ENCODE results near the gene CNGA4.

DNA sequence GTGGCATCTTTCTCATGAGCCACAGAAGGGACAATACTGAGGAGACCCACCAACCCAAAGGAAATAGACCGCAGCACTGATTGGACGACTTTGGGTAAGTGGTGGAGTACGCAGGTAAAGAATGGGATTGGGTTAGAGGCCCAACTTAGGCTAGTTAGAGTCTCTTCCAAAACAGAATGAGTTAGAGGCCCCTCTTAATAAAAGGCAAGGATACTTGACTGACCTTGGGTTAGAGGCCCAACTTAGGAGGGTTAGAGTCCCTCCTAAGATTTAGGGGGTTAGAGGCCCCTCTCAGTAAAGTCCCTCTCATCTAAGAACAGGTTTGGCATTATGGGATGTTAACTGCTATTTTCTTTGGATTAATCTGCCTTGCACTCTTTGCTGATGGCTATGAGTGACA, 45.4 kb downstream of the CNGA4 start:
- TF ChIP-seq POLR2AphosphoS5 (IDR thresholded peaks at IDR 0.05; ENCODE audit: low read depth, low read length) (no peak), POLR2A (IDR thresholded peaks at IDR 0.05; ENCODE audit: low read depth, low read length) (no peak), PAX5 (IDR thresholded peaks at IDR 0.05; ENCODE audit: insufficient read depth, low read length, severe bottlenecking) (no peak), TAF1 (IDR thresholded peaks at IDR 0.05; ENCODE audit: low read depth, low read length) (no peak), SPI1 (IDR thresholded peaks at IDR 0.05; ENCODE audit: low read depth, low read length) (no peak), POU2F2 (IDR thresholded peaks at IDR 0.05; ENCODE audit: low read depth, low read length) (no peak)
